Ishikawa (cell line): ENCODE results near the gene PLA2G4F.

ENCODE experiments used
- CEBPB ChIP-seq: IDR thresholded peaks from 2 replicates; pipeline ENCODE4 v1.6.1; 2012
- CREB1 ChIP-seq: IDR thresholded peaks from 2 replicates; pipeline ENCODE4 v1.6.1; 2012; ENCODE audit warnings: low read depth
- EGR1 ChIP-seq: IDR thresholded peaks from 2 replicates; pipeline ENCODE4 v1.6.1; 2012
- EP300 ChIP-seq: IDR thresholded peaks from 2 replicates; pipeline ENCODE4 v1.6.1; 2012; ENCODE audit warnings: borderline replicate concordance
- FOXM1 ChIP-seq: IDR thresholded peaks from 2 replicates; pipeline ENCODE4 v1.6.1; 2012; ENCODE audit warnings: low read depth, borderline replicate concordance
- MAX ChIP-seq: IDR thresholded peaks from 2 replicates; pipeline ENCODE4 v1.6.1; 2012
- NFIC ChIP-seq: IDR thresholded peaks from 2 replicates; pipeline ENCODE4 v1.6.1; 2012
- RAD21 ChIP-seq: IDR thresholded peaks from 2 replicates; pipeline ENCODE4 v1.6.1; 2012; ENCODE audit warnings: low read depth
- REST ChIP-seq: IDR thresholded peaks from 2 replicates; pipeline ENCODE4 v1.6.1; 2012; ENCODE audit warnings: low read depth, mild to moderate bottlenecking
- TAF1 ChIP-seq: IDR thresholded peaks from 2 replicates; pipeline ENCODE4 v1.6.1; 2012; ENCODE audit warnings: low read depth, mild to moderate bottlenecking
- TCF12 ChIP-seq: IDR thresholded peaks from 2 replicates; pipeline ENCODE4 v1.6.1; 2012; ENCODE audit warnings: low read depth
- TEAD4 ChIP-seq: IDR thresholded peaks from 2 replicates; pipeline ENCODE4 v1.6.1; 2012
- USF1 ChIP-seq: IDR thresholded peaks from 2 replicates; pipeline ENCODE4 v1.6.1; 2012
- YY1 ChIP-seq: IDR thresholded peaks from 2 replicates; pipeline ENCODE4 v1.6.1; 2012; ENCODE audit warnings: low read depth
- ZBTB7A ChIP-seq: IDR thresholded peaks from 2 replicates; pipeline ENCODE4 v1.6.1; 2012; ENCODE audit warnings: low read depth

The PLA2G4F gene

GRCh38 chr15:42152196-42152920 lies 4.1 kb downstream of the PLA2G4F start:
- no peak for TF ChIP-seq RAD21
- no peak for TF ChIP-seq TAF1
- no peak for TF ChIP-seq YY1
- no peak for TF ChIP-seq EGR1

GRCh38 chr15:42151736-42152135 lies 4.7 kb downstream of the PLA2G4F start:
- TF ChIP-seq NFIC (no peak), ZBTB7A (no peak), EGR1 (no peak), CREB1 (no peak), YY1 (no peak), REST (no peak), TEAD4 (no peak), TAF1 (no peak), CEBPB (no peak), USF1 (no peak), TCF12 (no peak), RAD21 (no peak), MAX (no peak), FOXM1 (no peak), EP300 (no peak)

GRCh38 chr15:42151141-42151561 lies 5.3 kb downstream of the PLA2G4F start:
- no peak for TF ChIP-seq REST
- no peak for TF ChIP-seq MAX
- no peak for TF ChIP-seq YY1
- TF ChIP-seq TEAD4: no peak
- no peak for TF ChIP-seq EP300
- TF ChIP-seq TCF12: no peak
- no peak for TF ChIP-seq ZBTB7A
- no peak for TF ChIP-seq FOXM1
- TF ChIP-seq EGR1: no peak
- no peak for TF ChIP-seq CREB1
- no peak for TF ChIP-seq RAD21
- no peak for TF ChIP-seq CEBPB
- TF ChIP-seq USF1: no peak
- TF ChIP-seq TAF1: no peak
- TF ChIP-seq NFIC: no peak

- TF ChIP-seq TEAD4 (no peak), FOXM1 (no peak), CREB1 (no peak), YY1 (no peak), EGR1 (no peak), NFIC (no peak), TAF1 (no peak), ZBTB7A (no peak), REST (no peak), RAD21 (no peak)
Observed at GRCh38 chr15:42150219-42150970, 6.0 kb downstream of the PLA2G4F start.
